ENCODE results near the gene SIPA1L3.
"Not testable (repeated sequence)": the region's sequence is repeated elsewhere in the genome, so short reads cannot be mapped to it uniquely, and the experiment has no call there.

SIPA1L3 gene

DNA sequence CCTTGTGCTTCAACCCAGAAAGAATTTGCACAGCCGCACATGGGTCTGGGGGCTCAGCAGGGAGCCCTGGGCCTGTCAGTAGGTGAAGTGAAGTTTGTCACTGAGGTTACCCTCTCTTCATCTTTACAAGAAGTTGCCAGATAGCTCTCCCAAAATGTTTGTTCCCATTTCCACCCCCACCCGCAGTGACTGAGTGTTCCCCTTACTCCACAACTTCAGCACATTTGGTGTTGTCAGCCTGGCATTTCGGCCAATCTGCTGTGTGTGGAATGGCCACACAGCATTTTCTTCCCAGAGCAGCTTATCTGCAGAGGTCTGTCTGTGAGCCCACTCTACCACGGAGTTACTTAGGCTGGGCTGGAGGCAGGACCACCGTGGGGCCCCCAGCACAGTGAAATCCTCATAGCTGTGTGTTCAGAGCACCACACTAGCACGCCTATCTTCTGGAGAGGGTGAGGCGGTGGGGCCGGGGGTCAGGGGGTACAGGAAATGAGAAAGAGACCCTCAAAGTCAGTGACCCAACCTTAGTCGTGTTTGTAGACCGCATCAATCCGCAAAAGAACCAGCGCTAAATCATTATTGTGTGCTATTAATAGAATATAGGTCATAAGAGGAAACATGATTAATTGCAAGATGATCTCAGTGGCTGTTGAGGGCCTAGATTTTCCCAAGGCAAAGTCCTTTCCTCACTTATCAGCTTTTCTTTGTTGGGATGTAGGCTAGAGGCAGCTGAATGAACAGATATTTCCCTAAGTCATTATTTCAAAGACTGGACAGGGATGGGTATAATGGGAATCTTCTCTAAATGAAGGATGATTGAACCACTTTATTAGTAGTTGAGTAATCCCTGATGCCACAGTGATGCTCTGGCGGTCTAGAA, 116.0 kb downstream of the SIPA1L3 start:
- peak; percentile 51 to 72 for DNase-seq (ENCODE audit: low read depth in 2 of 2)
- TF ChIP-seq, protein P1, sequence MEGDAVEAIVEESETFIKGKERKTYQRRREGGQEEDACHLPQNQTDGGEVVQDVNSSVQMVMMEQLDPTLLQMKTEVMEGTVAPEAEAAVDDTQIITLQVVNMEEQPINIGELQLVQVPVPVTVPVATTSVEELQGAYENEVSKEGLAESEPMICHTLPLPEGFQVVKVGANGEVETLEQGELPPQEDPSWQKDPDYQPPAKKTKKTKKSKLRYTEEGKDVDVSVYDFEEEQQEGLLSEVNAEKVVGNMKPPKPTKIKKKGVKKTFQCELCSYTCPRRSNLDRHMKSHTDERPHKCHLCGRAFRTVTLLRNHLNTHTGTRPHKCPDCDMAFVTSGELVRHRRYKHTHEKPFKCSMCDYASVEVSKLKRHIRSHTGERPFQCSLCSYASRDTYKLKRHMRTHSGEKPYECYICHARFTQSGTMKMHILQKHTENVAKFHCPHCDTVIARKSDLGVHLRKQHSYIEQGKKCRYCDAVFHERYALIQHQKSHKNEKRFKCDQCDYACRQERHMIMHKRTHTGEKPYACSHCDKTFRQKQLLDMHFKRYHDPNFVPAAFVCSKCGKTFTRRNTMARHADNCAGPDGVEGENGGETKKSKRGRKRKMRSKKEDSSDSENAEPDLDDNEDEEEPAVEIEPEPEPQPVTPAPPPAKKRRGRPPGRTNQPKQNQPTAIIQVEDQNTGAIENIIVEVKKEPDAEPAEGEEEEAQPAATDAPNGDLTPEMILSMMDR (IDR thresholded peaks at IDR 0.05; ENCODE audit: low read depth, low read length) = no peak
- H3K4me3 ChIP-seq (replicated peaks in 1 of 2; ENCODE audit: low read depth in 2 of 2, low read length in 2 of 2) = no peak overlapping the region

DNA sequence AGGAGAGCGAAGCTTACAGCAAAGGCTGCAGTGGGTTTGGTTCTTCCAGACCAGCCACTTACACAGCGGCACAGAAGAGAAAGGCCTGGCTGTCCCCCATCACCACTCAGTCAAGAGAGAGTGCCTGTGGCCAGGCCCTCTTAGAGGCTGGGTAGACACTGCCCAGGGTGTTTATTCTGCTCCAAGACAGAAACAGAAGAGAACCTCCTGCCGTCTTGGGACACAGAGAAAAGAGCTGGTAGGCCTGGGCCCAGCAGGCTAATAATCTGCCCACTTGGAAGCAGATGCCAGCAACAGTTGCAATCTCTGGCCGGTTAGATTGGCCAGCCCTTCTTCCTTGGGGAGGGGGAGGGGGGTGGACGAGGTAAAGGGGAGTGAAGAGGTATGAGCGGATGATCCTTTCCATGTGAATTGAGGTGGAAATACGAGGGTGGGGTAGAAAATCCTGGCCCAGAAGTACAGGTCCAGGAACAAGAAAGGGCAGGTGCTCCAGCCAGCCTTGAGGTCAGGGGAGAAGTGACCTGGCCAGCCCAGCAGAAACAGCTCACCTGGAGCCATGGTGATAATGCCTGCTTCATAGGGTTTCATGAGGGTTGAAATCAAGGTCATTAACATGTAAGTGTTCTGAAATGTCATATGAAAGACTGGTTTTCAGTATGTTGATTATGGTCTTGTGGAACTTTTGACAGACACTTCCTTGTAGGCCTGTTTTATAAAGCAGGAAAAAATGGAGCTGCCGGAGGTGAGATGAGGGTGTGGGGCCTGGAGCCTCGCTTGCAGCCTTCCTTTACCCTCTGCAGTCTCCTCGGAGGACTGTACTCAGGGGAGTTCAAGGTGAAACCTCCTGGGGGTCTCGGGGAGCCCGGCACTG, 116.9 kb downstream of the SIPA1L3 start:
- DNase-seq (ENCODE audit: low read depth in 2 of 2) = no peak
- H3K4me3 ChIP-seq (replicated peaks in 1 of 2; ENCODE audit: low read depth in 2 of 2, low read length in 2 of 2) = no peak overlapping the region
- TF ChIP-seq, protein P1 (IDR thresholded peaks at IDR 0.05; ENCODE audit: low read depth, low read length) = no peak

DNA sequence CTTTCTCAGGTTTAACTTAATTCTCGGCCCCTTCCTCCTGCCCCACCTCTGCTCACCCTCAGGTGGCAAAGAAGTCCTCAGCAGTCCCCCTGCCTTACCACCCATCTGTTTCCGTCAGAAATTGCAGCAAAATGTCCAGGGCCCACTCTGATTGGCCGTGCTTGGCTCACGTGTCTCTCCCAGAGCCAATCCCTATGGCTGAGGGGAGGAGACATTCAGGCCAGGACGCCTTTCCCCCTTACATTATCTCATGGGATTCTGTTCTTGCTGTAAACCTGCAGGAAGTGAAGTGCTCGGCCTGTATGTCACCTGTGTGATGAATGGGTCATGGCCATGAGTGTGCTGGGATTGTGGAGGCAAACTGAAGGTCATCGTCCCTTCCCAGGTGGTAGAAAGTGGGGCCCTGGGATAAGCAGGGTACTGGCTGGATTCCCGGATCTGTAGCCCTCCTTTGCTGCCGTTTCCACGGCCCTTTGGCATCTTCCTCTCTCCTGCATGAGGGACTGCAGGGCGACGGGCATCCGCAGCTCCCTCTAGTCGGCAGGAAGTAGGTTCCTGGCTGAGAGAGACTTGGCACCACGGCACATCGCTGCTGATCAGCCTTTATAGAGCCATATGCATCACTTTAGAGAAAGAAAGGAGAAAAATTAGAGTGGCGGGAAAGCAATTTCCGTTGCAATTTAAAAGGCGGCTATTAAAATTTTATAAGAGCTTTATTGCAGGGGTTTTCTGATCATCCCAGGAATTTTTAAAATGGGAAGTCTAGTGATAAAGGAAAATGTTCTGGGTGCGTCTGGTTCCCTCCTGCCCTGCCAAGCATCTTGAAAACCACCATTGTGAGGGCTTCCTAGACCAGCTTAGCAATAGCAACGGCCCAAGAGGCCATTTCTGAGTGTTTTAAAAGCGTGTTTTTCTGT, 118.2 kb downstream of the SIPA1L3 start:
- TF ChIP-seq, protein P1 (IDR thresholded peaks at IDR 0.05; ENCODE audit: low read depth, low read length) = no peak
- no peak for DNase-seq (ENCODE audit: low read depth in 2 of 2)
- no peak overlapping the region for H3K4me3 ChIP-seq (replicated peaks in 1 of 2; ENCODE audit: low read depth in 2 of 2, low read length in 2 of 2)

DNA sequence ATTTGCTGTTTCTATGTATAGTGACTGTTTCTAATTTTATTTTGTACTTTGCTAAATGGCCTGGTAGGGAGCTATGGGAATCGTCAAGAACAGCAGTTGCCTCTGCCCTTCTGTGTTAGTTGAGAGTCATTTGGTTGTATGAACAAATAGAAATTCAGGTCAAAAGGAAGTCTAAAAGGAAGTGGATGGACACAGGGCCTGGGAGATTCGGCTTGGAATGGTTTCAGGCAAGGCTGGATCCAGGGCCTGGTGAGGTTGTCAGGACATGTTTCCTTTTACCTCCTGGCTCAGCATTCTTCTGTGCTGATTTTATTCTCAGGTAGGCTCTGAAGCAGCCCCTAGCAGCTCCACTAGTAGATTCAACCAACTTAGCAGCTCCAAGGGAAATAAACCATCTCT, 118.9 kb downstream of the SIPA1L3 start:
- no peak overlapping the region for H3K4me3 ChIP-seq (replicated peaks in 1 of 2; ENCODE audit: low read depth in 2 of 2, low read length in 2 of 2)
- no peak for DNase-seq (ENCODE audit: low read depth in 2 of 2)
- TF ChIP-seq, protein P1 (IDR thresholded peaks at IDR 0.05; ENCODE audit: low read depth, low read length) = no peak

DNA sequence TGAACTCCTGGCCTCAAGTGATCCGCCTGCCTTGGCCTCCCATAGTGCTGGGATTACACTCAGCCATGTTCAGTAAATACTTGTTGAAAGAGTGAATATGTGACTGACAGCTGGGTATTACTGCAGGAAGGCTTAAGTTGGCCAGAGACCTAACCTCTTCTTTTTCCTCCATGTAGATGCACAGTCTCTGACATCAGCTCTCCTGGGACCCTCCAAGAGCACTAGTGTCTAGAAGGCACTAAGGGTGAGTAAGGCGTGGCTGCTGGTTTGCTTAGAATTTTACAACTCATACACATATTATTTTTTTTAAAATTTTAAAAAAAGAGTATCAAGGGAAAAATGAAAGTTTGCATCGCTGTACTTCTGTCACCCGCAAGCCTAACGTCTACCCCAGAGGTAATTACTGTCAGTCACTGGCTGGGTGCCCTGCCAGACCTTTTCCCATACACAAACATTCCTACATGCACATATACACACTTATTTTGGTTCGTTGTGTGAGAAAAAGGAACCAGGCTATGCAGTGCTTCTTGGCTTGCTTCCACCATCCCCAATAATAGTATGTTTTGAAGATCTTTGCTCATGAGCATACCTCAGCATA, 122.0 kb downstream of the SIPA1L3 start:
- no peak overlapping the region for H3K4me3 ChIP-seq (replicated peaks in 1 of 2; ENCODE audit: low read depth in 2 of 2, low read length in 2 of 2)
- TF ChIP-seq, protein P1 (IDR thresholded peaks at IDR 0.05; ENCODE audit: low read depth, low read length) = no peak
- DNase-seq (ENCODE audit: low read depth in 2 of 2) = peak in 1 of 2 donors; percentile 90

DNA sequence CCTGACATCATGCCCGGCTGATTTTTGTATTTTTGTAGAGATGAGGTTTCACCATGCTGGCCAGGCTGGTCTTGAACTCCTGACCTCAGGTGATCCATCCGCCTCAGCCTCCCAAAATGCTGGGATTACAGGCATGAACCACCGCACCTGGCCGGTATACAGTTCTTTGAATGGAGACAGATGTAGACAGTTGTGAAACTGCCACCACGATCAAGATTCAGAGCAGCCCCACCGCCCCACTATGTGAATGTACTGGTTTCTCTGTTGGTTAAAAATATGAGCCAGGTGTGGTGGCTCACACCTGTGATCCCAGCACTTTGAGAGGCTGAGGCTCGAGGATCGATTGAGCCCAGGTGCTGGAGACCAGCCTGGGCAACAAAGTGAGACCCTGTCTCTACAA, 123.0 kb downstream of the SIPA1L3 start:
- DNase-seq (ENCODE audit: low read depth in 2 of 2); H3K4me3 ChIP-seq (replicated peaks in 1 of 2; ENCODE audit: low read depth in 2 of 2, low read length in 2 of 2): not testable (repeated sequence)

Data from cardiac fibroblast (primary cell).